Astrocyte of the spinal cord (primary cell): ENCODE results near the gene COL2A1.

Experiments used
- DNase-seq: peaks from one replicate; pipeline ENCODE4 v3.0.0; 2011; ENCODE audit warnings: low read depth, low spot score
- H3K4me3 ChIP-seq: 2 replicates; pipeline ENCODE4 v1.5.1; 2011; ENCODE audit warnings: low read depth, mild to moderate bottlenecking, low read length, moderate library complexity
- in situ Hi-C: cut with HindIII; loops from 2 replicates; pipeline ENCODE4 v1.10.0; 2017; ENCODE audit warnings: low sequenced_read_pairs
- TF ChIP-seq, protein P1 (sequence below): IDR thresholded peaks from 2 replicates; pipeline ENCODE4 v1.5.1; 2012; ENCODE audit warnings: low read depth, mild to moderate bottlenecking, low read length, inconsistent platforms

The COL2A1 gene

DNA sequence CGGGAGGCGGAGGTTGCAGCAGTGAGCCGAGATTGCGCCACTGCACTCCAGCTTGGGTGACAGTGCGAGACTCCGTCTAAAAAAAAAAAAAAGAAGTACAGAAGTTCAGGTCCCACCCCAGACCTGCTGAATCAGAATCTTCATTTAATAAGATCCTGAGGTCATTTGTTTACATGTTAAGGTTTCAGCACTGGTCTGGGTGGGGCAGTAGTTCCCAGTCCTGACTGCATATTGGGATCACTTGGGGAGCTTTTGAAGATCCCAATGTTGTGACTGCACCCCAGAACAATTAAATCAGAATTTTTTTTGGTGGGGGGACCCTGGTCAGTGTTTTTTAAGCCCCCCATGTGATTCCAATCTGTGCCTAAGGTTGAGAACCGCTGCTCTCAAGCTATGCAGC is 11.7 kb upstream of the COL2A1 start:
- TF ChIP-seq, protein P1, sequence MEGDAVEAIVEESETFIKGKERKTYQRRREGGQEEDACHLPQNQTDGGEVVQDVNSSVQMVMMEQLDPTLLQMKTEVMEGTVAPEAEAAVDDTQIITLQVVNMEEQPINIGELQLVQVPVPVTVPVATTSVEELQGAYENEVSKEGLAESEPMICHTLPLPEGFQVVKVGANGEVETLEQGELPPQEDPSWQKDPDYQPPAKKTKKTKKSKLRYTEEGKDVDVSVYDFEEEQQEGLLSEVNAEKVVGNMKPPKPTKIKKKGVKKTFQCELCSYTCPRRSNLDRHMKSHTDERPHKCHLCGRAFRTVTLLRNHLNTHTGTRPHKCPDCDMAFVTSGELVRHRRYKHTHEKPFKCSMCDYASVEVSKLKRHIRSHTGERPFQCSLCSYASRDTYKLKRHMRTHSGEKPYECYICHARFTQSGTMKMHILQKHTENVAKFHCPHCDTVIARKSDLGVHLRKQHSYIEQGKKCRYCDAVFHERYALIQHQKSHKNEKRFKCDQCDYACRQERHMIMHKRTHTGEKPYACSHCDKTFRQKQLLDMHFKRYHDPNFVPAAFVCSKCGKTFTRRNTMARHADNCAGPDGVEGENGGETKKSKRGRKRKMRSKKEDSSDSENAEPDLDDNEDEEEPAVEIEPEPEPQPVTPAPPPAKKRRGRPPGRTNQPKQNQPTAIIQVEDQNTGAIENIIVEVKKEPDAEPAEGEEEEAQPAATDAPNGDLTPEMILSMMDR = no peak
- no peak overlapping the region for H3K4me3 ChIP-seq
- in situ Hi-C loops = no loop called here
- no peak for DNase-seq

DNA sequence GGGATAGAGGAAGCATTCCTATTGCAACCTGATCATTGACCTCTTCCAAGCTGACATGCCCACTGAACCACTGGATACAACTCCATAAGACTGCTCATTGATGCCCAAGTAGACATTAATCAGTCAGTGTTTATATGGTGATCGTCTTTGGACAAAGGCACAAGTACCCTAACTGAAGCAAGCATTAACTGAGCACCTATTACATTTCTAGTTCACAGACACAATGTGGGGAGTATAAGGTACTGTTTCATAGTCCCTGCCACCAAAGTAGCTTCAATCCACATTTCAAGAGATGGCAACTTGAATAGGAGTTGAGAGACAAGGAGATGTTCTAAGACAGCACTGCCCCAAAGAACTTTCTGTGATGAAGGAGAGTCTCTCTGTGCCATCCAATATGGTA is 10.9 kb upstream of the COL2A1 start:
- DNase-seq = no peak
- H3K4me3 ChIP-seq = no peak overlapping the region
- TF ChIP-seq, protein P1 = no peak
- in situ Hi-C loops = no loop called here

DNA sequence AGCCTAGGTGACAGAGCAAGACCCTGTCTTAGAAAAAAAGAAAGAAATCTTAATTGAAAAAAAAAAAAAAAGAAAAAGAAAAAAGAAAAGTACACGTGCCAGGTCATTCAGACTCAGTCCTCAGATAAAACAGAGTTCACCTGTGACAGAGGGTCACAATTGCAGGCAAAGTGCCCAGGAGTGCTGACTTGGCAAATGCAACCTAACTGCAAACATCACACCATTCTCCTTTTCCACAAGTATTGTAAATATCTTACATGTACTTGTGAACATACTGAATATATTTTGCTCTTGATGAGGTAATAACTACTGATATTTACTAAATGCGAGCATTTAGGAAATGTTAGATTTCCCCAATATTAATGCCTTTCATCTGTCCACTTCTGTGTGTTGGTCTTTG is 9.0 kb upstream of the COL2A1 start:
- no peak overlapping the region for H3K4me3 ChIP-seq
- DNase-seq = no peak
- in situ Hi-C loops = no loop called here
- TF ChIP-seq, protein P1 = no peak

DNA sequence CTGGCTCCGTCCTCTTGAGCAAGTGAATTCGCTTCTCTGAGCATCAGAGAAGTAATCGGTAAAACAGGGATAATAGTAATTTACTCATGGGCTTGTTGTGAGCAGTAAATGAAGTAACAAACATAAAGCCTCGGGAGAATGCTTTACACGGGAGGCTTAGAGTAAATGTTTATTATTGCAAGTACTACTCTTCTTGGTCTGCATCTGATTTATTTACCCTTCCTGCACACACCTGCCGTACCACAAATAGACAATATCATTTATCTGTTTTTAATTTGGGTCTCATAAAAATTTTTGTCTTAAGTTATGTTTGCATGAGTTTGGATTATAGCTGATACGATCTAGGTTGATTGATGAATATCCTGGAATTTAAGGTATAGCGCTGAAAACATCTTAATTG is 7.8 kb upstream of the COL2A1 start:
- TF ChIP-seq, protein P1 = no peak
- H3K4me3 ChIP-seq = no peak overlapping the region
- no peak for DNase-seq
- in situ Hi-C loops = no loop called here

DNA sequence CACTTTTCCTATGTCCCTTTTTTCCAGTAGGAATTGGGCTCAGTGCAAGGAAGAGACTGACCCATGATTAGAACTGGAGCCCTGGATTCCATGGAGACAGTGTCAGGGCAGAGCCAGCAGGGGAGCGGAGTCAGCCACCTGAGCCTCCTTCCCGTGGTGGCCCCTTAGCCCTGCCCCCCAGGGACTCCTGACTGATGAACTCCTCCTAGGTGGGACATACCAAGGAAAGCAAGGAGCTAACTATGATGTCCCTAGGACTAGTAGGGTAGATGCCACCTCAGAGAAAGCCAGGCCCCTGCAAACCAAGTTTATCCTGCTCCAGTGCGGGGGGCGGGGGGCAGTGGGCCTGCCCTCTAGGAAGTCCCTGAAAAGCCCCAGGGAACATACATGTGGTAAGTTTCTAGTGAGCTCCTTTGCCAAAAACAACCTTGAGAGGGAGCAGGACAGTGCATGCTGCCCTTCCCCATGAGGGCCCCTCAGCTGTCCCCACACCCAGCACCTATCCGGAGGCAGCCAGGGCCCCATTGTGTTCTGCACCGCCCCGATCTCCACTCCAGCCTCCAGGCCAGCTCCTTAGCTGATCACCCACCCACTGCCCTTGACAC is 6.2 kb upstream of the COL2A1 start:
- in situ Hi-C loops = no loop called here
- DNase-seq = no peak
- TF ChIP-seq, protein P1 = no peak
- no peak overlapping the region for H3K4me3 ChIP-seq

- DNase-seq = no peak
- in situ Hi-C loops = no loop called here
- no peak overlapping the region for H3K4me3 ChIP-seq
- TF ChIP-seq, protein P1 = no peak
Measured at GRCh38 chr12:48009471-48009870, 5.2 kb upstream of the COL2A1 start.

- TF ChIP-seq, protein P1 = no peak
- no peak for DNase-seq
- in situ Hi-C loops = no loop called here
- H3K4me3 ChIP-seq = no peak overlapping the region
Measured at GRCh38 chr12:48008950-48009349, 4.7 kb upstream of the COL2A1 start.
